HG03095 (cell line): ENCODE measurements around the gene KREMEN1.
"Not testable (repeated sequence)": the region's sequence is repeated elsewhere in the genome, so short reads cannot be mapped to it uniquely, and the experiment has no call there.

Source experiments
- ATAC-seq: cut with Tn5 transposase; IDR thresholded peaks from one replicate; pipeline ENCODE4 v1.9.1; 2021; ENCODE audit warnings: moderate library complexity; ENCODE audit not compliant: unreplicated experiment

Gene KREMEN1

GRCh38 chr22:29078036-29078868 is 5.4 kb downstream of the KREMEN1 start:
- no peak for ATAC-seq

- no peak for ATAC-seq
These were observed 6.0 kb downstream of the KREMEN1 start for GRCh38 chr22:29078869-29079207.

DNA sequence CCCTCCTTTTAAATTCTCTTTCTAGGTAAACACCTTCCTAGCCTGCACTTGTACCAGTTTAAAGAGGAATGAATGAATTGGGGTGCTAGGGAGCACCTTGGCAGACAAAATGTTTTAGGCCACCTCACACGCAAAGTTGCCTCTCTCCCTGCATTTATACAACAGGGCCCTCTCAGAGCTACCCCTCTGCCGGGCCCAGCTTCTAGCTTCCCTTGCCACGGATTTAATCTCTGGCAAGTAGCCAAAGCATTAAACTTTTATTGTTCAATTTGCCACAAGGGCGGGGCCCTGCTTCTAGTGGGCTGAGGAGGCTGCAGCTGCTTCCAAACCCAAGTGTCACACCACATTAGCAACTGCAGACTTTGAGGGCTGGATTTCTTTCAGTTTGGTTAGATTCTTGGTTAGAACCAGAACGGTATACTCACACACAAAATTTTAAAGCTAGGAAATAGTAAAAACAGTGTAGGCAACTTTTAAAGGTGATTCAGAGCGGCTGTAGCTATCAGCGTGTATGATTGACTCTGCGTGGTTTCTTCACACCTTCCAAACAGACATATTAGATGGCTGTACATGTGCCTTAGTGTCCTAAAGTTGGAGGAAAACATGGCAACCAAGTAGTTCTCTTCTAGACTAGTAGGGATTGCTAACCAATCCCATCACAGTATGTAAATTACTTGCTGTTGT is 6.5 kb downstream of the KREMEN1 start:
- no peak for ATAC-seq

GRCh38 chr22:29080106-29080975 is 7.5 kb downstream of the KREMEN1 start:
- ATAC-seq: no peak

DNA sequence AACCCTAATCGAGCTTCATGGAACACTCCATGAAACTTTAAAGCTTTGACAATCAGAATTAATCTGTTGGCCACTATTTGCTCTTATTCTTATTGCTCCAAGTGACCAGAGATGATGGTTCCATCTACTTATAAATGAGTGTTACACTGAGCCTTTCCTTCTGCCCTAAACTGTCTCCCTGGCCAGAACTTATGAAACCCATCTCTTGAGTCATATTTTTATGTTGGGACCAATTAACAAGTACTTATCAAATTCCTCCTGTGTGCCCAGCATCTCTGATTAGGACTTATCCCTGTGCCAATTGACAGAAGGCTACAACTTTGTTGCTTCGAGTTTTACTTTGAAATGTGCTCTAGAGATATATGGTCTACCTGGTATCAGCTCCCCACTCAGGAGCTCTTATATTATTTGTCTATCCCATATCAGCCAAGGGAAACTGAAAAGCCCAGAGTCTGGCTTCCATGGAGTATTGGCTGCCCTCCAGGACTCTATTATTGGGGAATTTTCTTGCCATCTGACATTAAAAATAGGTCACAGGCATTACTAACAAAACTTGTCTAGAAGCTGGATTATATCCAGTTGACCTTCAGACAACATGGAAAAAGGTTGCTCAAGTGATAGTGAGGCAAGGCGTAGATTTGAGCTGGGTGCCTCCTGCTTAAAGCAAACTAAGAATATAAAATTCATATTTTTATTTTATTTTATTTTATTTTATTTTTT is 8.8 kb downstream of the KREMEN1 start:
- no peak for ATAC-seq

DNA sequence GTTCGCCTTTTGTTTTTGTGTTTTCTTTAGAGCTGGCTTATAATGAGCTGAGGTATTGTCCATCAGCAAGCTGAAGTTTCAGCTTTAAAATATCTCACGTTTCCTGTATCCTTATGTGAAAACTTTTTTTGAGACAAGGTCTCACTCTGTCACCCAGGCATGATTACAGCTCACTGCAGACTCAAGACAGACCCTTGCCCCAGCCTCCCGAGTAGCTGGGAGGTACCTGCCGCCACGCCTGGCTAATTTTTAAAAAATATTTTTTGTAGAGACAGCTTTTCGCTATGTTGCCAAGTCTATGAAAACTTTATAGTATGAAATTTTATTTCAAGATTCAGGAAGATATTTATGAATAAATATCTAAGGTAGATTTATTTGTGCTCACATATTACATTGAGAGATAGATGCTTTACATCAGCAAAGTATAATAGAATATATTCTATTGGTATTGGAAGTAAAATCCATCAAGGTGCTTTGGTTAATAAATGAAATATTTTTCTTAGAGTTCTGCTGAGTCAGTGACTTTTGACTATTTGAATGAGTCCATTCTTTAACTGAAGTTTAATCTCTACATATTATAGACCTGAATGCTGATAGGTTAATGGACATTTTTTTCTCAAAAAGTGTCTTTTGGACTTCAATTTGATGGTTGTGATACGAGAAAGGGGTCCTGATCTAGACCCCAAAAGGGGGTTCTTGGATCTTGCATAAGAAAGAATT is 10.2 kb downstream of the KREMEN1 start:
- no peak for ATAC-seq

- ATAC-seq: not testable (repeated sequence)
These were observed 10.7 kb downstream of the KREMEN1 start for GRCh38 chr22:29083576-29083932.

DNA sequence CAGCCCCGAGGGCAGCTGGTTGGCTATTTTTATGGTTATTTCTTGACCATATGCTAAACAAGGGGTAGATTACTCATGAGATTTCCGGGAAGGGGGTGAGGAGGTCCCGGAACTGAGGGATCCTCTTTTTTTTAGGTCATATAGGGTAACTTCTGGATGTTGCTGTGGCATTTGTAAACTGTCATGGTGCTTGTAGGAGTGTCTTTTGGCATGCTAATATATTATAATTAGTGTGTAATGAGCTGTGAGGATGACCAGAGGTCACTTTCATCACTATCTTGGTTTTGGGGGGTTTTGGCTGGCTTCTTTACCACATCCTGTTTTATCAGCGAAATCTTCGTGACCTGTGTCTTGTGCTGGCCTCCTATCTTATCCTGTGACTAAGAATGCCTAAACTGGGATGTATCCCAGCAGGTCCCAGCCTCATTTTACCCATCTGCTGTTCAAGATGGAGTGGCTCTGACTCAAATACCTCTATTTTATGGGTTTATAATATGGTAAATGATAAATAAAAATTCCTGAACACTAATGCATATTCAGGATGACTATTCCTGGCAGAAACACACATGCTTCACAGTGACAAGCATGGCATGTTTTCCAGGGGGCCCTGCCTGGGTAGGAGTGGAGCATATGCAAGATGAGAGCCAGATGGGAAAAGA is 11.2 kb downstream of the KREMEN1 start:
- ATAC-seq: no peak

GRCh38 chr22:29087012-29087411 is 14.2 kb downstream of the KREMEN1 start:
- no peak for ATAC-seq

DNA sequence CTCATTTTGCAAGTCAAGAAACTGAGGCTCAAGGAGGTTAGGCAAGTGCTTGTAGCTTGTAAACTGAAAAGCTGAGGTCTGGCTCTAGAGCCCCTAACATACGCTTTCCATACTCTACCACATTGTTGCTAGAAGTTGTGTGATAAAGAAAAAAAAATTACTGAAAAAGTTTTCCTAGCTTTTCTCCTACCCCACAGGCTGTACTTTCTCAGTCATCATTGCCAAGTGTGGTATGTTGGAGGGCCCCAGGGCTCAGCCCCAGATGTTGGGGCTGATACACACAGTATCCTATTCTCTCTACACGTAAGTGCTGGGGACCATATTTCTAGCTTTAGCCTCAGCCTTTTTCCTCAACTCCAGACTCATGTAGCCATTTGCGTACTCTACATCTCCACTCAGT is 16.0 kb downstream of the KREMEN1 start:
- ATAC-seq: no peak

GRCh38 chr22:29089507-29089906 is 16.7 kb downstream of the KREMEN1 start:
- ATAC-seq: no peak

DNA sequence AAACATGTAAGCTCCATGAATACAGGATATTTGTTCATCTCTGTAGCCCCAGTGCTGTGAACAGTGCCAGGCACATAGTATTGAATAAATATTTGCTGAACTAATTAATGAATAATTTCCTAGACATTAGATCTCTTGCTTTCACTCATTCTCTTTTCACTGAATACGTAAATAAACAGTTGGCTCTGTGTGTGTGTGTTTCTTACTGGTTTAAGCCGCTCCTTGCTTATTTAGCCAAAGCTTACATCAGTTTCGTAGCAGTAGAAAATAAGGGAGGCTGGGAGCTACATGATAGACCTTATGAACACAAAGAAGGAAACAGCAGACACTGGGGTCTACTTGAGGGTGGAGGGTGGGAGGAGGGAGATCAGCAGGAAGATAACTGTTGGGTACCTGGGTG is 17.2 kb downstream of the KREMEN1 start:
- ATAC-seq: no peak

- ATAC-seq: no peak
These were observed 19.4 kb downstream of the KREMEN1 start for GRCh38 chr22:29092243-29092642.

GRCh38 chr22:29093030-29093429 is 20.2 kb downstream of the KREMEN1 start:
- ATAC-seq: no peak

DNA sequence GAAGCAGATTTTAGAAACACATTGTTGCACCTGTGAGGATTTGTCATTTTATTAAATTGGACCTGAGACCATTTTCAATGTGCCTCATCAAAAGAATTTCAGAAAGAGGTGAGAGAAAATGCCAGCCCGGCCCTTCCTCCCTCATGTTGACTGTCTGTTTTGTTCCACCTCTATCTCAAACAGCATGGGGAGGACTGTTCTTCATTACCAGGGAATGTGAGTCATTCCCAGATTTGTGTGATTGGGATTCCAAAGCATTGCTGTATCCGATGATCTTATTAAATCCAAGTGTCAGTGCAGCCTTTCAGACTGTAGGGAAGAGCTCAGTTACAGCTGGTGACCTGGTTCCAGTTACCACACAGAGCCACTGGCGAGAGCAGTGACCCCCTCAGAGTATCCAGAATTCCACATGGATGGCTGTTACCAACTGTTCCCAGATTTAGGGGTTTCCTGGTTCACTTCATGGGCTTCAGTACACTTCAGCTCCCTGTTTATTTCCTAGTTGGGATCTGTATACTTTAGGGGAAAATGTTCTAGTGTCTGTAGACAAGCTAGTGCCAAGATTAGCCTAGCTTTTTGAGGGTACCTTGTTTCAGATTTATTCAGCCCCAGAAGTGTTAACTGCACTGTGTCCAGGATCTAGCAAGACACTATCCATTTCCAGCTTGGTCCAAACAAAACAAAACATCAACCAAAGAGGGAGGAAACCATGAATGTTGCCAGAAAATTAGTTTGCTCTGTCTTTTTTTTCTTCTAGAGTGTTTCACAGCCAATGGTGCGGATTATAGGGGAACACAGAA is 20.9 kb downstream of the KREMEN1 start:
- ATAC-seq: no peak

DNA sequence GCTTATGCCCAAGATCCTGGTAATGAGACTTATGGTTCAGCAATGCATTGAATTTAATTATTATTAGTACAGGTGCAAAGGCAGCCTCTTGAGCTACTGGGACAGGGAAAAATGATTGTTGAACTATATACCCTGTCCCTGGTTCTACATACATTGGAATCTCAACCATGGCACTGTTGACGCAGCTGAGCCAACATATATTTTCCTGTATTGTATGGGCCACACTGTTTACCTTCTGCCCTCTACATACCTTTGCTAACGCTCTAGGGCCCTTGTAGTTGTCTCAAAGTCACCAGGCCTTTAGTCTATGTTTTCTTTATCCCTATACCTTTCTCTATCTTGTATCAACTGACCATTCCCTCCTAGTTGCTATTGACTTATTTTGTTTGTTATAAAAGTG is 22.6 kb downstream of the KREMEN1 start:
- no peak for ATAC-seq

DNA sequence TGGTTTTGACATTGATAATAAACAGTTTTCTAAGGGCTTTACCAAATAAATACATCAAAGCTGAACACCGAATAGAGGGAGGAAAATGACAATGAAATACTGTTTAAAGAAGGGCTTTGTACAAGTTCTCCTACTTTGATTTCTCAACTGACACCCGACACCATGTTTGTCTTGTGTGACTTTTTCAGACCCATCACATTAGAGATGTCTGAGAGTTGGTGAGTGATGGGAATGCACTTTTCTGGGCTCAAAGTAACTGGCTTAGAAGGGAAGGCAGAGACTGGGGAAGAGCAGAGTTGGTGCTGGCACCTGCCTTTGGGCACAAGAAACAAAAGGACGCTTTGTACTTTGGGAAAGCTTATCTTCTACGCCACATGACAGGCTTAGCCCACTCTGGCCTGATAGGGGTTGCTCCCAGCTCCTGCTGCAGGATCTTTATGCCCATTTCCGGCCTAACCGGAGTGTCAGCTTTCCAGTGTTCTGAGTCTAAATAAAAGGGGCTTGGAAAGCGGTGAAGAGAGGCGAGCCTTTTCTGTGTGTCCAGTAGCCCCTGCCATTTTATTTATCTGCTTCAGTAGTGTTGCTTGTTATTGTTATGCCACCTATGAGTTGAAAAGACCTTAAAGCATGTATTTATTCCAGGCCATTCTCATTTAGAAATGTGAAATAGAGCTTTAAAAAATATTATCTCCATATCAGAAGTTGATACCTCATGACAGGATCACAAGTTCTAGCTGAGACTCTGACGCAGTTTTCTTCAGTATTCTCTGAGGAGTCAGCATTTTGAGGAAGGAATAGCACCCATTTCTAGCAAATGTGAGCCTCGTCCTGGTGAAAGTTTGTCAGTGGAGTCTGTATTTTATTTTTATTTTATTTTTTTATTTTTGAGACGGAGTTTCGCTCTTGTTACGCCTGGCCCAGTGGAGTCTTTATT is 24.2 kb downstream of the KREMEN1 start:
- no peak for ATAC-seq

GRCh38 chr22:29098296-29098695 is 25.5 kb downstream of the KREMEN1 start:
- no peak for ATAC-seq
